Gastroesophageal sphincter (tissue), 3 donors: ENCODE data around the gene LRCH3.

ENCODE experiments used
- EP300 ChIP-seq: sonication (generic); formaldehyde crosslinking; IDR thresholded peaks from one replicate; pipeline ENCODE4 v1.6.1; 2017; ENCODE audit warnings: antibody characterized with exemption, mild to moderate bottlenecking
- POLR2AphosphoS5 ChIP-seq: sonication (generic); formaldehyde crosslinking; IDR thresholded peaks from one replicate; pipeline ENCODE4 v1.6.1; 2017; ENCODE audit warnings: antibody characterized with exemption
- TF ChIP-seq, protein P1 (sequence below), 4 experiments: fragments of 200-600 bp in 2 of 4; fragments of 450-650 bp in 2 of 4; sonication (generic) in 1 of 4; IDR thresholded peaks; one replicate each; pipeline ENCODE4 v1.5.1; 2017 to 2019; ENCODE audit warnings: antibody characterized with exemption in 4 of 4, mild to moderate bottlenecking in 2 of 4, moderate library complexity in 2 of 4

DNA sequence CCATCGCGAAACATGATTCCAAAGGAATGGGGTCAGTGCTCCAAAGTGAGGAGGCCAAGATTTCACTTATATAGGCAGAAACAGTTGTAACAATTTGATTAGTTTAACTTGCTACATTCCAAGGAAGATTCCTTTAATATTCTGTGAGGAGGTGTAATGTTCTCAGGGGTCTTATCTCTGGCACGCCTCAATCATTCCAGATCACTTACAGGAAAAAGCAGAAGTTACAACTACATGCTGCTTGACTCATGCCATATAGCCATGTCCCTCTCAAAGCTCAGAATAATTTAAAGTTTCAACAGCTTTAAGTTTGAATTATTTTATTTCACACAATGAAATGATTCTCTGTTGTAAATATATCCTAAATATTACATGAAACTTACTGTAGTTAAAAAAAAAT is 44.8 kb upstream of the LRCH3 start:
- no peak for TF ChIP-seq POLR2AphosphoS5
- TF ChIP-seq, protein P1, sequence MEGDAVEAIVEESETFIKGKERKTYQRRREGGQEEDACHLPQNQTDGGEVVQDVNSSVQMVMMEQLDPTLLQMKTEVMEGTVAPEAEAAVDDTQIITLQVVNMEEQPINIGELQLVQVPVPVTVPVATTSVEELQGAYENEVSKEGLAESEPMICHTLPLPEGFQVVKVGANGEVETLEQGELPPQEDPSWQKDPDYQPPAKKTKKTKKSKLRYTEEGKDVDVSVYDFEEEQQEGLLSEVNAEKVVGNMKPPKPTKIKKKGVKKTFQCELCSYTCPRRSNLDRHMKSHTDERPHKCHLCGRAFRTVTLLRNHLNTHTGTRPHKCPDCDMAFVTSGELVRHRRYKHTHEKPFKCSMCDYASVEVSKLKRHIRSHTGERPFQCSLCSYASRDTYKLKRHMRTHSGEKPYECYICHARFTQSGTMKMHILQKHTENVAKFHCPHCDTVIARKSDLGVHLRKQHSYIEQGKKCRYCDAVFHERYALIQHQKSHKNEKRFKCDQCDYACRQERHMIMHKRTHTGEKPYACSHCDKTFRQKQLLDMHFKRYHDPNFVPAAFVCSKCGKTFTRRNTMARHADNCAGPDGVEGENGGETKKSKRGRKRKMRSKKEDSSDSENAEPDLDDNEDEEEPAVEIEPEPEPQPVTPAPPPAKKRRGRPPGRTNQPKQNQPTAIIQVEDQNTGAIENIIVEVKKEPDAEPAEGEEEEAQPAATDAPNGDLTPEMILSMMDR (IDR thresholded peaks at IDR 0.05) = no peak
- no peak for TF ChIP-seq EP300
